GM12878 (cell line): ENCODE results near the gene INO80B. TPM values are rescaled to one million over a fixed set of nuclear protein-coding genes. Genes with fewer than 3 reads are reported as not detected.

Source experiments
- BCL11A ChIP-seq: IDR thresholded peaks from 2 replicates; pipeline ENCODE4 v1.6.1; 2011; ENCODE audit warnings: low read depth, low read length
- BRCA1 ChIP-seq: IDR thresholded peaks from 2 replicates; pipeline ENCODE4 v1.6.1; 2011; ENCODE audit warnings: low read depth, low read length, improper control_type of control experiment
- DPF2 ChIP-seq: fragments of 450-650 bp; IDR thresholded peaks from 2 replicates; pipeline ENCODE4 v1.6.1; 2017; ENCODE audit warnings: mild to moderate bottlenecking
- FOXM1 ChIP-seq: IDR thresholded peaks from 2 replicates; pipeline ENCODE4 v1.6.1; 2012; ENCODE audit warnings: low read depth, mild to moderate bottlenecking, inconsistent platforms, low read length, moderate library complexity
- JUNB ChIP-seq: IDR thresholded peaks from 2 replicates; pipeline ENCODE4 v1.6.1; 2016; ENCODE audit warnings: antibody characterized with exemption, mild to moderate bottlenecking
- MEF2B ChIP-seq: fragments of 450-650 bp; IDR thresholded peaks from 2 replicates; pipeline ENCODE4 v1.6.1; 2018; ENCODE audit warnings: mild to moderate bottlenecking, moderate library complexity; ENCODE audit not compliant: partially characterized antibody, poor library complexity, severe bottlenecking
- NR2C1 ChIP-seq: fragments of 450-650 bp; IDR thresholded peaks from 2 replicates; pipeline ENCODE4 v1.6.1; 2017; ENCODE audit warnings: antibody characterized with exemption, mild to moderate bottlenecking, moderate library complexity
- PAX5 ChIP-seq: IDR thresholded peaks from 2 replicates; pipeline ENCODE4 v1.6.1; 2011; ENCODE audit warnings: low read depth, low read length, borderline replicate concordance
- POLR2AphosphoS5 ChIP-seq: IDR thresholded peaks from 2 replicates; pipeline ENCODE4 v1.6.1; 2011; ENCODE audit warnings: mild to moderate bottlenecking, low read length, inconsistent platforms
- RAD51 ChIP-seq: fragments of 450-650 bp; IDR thresholded peaks from 2 replicates; pipeline ENCODE4 v1.6.1; 2016; ENCODE audit warnings: moderate library complexity, mild to moderate bottlenecking, inconsistent platforms
- SP1 ChIP-seq: IDR thresholded peaks from one replicate; pipeline ENCODE4 v1.6.1; 2011; ENCODE audit warnings: low read depth, low read length
- SREBF2 ChIP-seq: IDR thresholded peaks from 2 replicates; pipeline ENCODE4 v1.6.1; 2012; ENCODE audit warnings: mild to moderate bottlenecking, low read length
- SUZ12 ChIP-seq: fragments of 200-600 bp; sonication (generic); IDR thresholded peaks from one replicate; pipeline ENCODE4 v1.6.1; 2018; ENCODE audit warnings: antibody characterized with exemption, mild to moderate bottlenecking; ENCODE audit not compliant: unreplicated experiment
- TCF3 ChIP-seq: IDR thresholded peaks from 2 replicates; pipeline ENCODE4 v1.6.1; 2012; ENCODE audit warnings: low read depth, mild to moderate bottlenecking, low read length, borderline replicate concordance; ENCODE audit not compliant: insufficient read depth
- ZNF384 ChIP-seq: IDR thresholded peaks from 2 replicates; pipeline ENCODE4 v1.6.1; 2012; ENCODE audit warnings: low read depth, mild to moderate bottlenecking, low read length, improper control_type of control experiment, borderline replicate concordance
- ZZZ3 ChIP-seq: IDR thresholded peaks from 2 replicates; pipeline ENCODE4 v1.6.1; 2011; ENCODE audit warnings: low read depth; ENCODE audit not compliant: control insufficient read depth, insufficient read length
- polyA plus RNA-seq, 11 experiments: library from polyadenylated mRNA; depleted of rRNA in 4 of 11; unstranded in 6 of 11; stranded (reverse) in 5 of 11; fragments of >200 nt; fragmentation: Nextera tagmentation in 4 of 11; fragmentation: Illumina TruSeq in 1 of 11; extraction: Ambion mirVana in 4 of 11; extraction: Trizol in 1 of 11; gene quantifications; 1 replicate in 1 of 11; 2 replicates in 10 of 11; pipeline versions ENCODE4 v1.2.1 to v1.2.3, GENCODE V29; 2011 to 2016; ENCODE audit warnings: inconsistent platforms in 2 of 11, missing spikeins in 2 of 11, low read depth in 1 of 11
- total RNA-seq, 4 experiments: library from RNA; depleted of rRNA in 3 of 4; stranded (reverse); fragments of >200 nt in 3 of 4; fragmentation: Illumina TruSeq in 1 of 4; extraction: Trizol in 1 of 4; gene quantifications; 2 replicates each; pipeline versions ENCODE4 v1.2.1 to v1.2.3, GENCODE V29; 2013 to 2021
- TF ChIP-seq, protein P1 (sequence below): fragments of 450-650 bp; IDR thresholded peaks from 2 replicates; pipeline ENCODE4 v1.6.1; 2016; ENCODE audit warnings: mild to moderate bottlenecking, moderate library complexity, borderline replicate concordance
- TF ChIP-seq, protein P2 (sequence below): fragments of 450-650 bp; formaldehyde crosslinking; IDR thresholded peaks from 2 replicates; pipeline ENCODE4 v1.5.0; 2022; ENCODE audit warnings: mild to moderate bottlenecking, missing genetic modification characterization
- TF ChIP-seq, protein P3 (sequence below): IDR thresholded peaks from 2 replicates; pipeline ENCODE4 v1.6.1; 2012; ENCODE audit warnings: low read depth, low read length, improper control_type of control experiment

INO80B gene
- total and polyA plus RNA-seq, 10 of the 15 experiments (the other 5 are each of a cell fraction or from before 2014, with no cell fraction given): 1.3 to 26.7 (median 11.1) TPM

DNA sequence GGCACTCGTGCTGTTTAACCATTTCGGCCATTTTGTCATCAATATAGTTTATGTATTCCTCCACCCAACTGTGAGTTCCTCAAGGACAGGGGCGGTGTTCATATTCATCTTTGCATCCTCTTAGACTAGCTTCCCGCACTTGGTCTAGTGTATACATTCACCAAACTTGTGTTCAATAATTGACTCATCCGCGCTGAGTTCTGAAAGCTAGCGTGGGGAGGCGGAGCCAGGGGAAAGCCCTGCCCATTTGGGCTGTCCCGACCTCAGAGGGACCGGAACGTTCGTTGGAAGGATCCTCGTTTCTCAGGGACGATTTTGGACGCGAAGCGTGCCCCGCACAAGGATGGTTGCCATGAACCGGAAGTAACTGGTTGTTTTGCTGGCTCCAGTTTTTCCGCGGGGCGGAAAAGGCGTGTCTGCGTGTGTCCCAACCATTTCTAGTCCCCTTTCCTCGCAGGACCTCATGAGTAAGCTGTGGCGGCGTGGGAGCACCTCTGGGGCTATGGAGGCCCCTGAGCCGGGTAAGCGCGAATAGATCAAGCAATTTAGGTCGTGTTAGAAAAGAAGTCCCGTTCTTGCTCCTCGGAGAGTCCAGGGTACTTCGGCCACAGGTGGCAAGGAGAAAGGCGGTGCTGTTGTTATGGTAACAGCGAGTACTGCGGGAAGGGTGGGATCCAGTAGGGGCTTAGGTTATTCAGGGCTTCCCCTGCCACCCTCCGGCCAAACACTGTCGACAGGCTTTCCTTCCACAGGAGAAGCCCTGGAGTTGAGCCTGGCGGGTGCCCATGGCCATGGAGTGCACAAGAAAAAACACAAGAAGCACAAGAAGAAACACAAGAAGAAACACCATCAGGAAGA lies at the start of gene INO80B (continued):
- TF ChIP-seq, protein P1, sequence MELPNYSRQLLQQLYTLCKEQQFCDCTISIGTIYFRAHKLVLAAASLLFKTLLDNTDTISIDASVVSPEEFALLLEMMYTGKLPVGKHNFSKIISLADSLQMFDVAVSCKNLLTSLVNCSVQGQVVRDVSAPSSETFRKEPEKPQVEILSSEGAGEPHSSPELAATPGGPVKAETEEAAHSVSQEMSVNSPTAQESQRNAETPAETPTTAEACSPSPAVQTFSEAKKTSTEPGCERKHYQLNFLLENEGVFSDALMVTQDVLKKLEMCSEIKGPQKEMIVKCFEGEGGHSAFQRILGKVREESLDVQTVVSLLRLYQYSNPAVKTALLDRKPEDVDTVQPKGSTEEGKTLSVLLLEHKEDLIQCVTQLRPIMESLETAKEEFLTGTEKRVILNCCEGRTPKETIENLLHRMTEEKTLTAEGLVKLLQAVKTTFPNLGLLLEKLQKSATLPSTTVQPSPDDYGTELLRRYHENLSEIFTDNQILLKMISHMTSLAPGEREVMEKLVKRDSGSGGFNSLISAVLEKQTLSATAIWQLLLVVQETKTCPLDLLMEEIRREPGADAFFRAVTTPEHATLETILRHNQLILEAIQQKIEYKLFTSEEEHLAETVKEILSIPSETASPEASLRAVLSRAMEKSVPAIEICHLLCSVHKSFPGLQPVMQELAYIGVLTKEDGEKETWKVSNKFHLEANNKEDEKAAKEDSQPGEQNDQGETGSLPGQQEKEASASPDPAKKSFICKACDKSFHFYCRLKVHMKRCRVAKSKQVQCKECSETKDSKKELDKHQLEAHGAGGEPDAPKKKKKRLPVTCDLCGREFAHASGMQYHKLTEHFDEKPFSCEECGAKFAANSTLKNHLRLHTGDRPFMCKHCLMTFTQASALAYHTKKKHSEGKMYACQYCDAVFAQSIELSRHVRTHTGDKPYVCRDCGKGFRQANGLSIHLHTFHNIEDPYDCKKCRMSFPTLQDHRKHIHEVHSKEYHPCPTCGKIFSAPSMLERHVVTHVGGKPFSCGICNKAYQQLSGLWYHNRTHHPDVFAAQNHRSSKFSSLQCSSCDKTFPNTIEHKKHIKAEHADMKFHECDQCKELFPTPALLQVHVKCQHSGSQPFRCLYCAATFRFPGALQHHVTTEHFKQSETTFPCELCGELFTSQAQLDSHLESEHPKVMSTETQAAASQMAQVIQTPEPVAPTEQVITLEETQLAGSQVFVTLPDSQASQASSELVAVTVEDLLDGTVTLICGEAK: peak; percentile 100
- TF ChIP-seq BCL11A (no peak), POLR2AphosphoS5 (peak; percentile 72), MEF2B (peak; percentile 84), FOXM1 (peak; percentile 49; the same call in 1 of the 2 replicates), ZNF384 (no peak), PAX5 (peak; percentile 58; the same call in 1 of the 2 replicates), ZZZ3 (no peak), SP1 (peak; percentile 93), JUNB (peak; percentile 39), SUZ12 (no peak), BRCA1 (no peak), DPF2 (no peak), TCF3 (no peak), NR2C1 (peak; percentile 98), RAD51 (no peak), SREBF2 (peak; percentile 44; the same call in 1 of the 2 replicates)
- TF ChIP-seq, protein P2, sequence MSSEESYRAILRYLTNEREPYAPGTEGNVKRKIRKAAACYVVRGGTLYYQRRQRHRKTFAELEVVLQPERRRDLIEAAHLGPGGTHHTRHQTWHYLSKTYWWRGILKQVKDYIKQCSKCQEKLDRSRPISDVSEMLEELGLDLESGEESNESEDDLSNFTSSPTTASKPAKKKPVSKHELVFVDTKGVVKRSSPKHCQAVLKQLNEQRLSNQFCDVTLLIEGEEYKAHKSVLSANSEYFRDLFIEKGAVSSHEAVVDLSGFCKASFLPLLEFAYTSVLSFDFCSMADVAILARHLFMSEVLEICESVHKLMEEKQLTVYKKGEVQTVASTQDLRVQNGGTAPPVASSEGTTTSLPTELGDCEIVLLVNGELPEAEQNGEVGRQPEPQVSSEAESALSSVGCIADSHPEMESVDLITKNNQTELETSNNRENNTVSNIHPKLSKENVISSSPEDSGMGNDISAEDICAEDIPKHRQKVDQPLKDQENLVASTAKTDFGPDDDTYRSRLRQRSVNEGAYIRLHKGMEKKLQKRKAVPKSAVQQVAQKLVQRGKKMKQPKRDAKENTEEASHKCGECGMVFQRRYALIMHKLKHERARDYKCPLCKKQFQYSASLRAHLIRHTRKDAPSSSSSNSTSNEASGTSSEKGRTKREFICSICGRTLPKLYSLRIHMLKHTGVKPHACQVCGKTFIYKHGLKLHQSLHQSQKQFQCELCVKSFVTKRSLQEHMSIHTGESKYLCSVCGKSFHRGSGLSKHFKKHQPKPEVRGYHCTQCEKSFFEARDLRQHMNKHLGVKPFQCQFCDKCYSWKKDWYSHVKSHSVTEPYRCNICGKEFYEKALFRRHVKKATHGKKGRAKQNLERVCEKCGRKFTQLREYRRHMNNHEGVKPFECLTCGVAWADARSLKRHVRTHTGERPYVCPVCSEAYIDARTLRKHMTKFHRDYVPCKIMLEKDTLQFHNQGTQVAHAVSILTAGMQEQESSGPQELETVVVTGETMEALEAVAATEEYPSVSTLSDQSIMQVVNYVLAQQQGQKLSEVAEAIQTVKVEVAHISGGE (CRISPR knock-in tag): peak; percentile 94
- TF ChIP-seq, protein P3, sequence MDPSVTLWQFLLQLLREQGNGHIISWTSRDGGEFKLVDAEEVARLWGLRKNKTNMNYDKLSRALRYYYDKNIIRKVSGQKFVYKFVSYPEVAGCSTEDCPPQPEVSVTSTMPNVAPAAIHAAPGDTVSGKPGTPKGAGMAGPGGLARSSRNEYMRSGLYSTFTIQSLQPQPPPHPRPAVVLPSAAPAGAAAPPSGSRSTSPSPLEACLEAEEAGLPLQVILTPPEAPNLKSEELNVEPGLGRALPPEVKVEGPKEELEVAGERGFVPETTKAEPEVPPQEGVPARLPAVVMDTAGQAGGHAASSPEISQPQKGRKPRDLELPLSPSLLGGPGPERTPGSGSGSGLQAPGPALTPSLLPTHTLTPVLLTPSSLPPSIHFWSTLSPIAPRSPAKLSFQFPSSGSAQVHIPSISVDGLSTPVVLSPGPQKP: peak; percentile 74; the same call in 1 of the 2 replicates
